Activated CD4-positive, alpha-beta T cell treated with anti-CD3 and anti-CD28 coated beads for 24 hours (primary cell): ENCODE data around the gene CALML3.

Source experiments
- DNase-seq, 2 donors: peaks; one replicate each; pipeline ENCODE4 v3.0.0-alpha.2; 2020; ENCODE audit warnings: low read depth in 2 of 2

CALML3 gene

DNA sequence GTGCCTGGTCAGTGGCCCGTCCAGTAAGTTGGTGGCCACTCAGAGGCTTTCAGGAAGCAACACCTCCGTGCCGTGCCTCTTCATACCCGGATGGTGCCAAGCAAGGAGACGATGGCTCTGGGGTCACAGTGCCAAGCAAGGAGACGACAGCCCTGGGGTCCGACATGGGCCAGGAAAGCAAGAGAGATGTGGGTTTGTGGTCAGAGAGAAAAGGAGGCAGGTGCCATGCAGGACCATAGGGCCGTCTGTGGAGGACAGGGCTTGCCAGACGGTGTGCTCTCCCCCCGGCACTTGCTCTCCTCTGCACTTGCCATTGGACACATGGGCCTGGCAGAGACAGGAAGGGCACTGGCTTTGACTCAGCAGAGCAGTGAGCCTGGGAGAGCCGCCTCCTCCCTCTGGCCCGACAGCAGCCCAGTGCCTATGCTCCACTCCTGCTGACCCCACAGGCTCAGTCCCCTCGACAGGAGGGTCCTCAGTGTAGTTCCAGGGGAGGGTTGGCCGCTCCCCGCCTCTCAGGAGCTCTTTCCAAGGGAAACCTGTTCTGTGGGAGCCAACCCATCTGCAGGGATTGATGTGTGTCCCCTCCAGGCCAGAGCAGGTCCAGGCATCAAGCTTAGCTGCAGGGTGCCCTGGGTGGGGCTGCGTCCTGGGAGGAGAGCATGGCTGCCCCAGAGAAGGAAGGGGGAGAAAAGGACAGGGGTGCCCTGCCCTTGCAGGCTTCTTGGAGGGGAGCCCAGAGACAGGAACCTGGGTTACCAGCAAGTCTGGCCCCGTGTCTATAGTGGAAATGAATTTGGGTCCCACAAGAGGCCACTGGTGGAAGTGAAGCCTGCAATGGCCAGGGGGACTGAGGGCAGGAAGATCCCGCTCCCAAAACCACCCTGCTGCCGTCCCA lies 17.8 kb upstream of the CALML3 start:
- DNase-seq, result no peak

DNA sequence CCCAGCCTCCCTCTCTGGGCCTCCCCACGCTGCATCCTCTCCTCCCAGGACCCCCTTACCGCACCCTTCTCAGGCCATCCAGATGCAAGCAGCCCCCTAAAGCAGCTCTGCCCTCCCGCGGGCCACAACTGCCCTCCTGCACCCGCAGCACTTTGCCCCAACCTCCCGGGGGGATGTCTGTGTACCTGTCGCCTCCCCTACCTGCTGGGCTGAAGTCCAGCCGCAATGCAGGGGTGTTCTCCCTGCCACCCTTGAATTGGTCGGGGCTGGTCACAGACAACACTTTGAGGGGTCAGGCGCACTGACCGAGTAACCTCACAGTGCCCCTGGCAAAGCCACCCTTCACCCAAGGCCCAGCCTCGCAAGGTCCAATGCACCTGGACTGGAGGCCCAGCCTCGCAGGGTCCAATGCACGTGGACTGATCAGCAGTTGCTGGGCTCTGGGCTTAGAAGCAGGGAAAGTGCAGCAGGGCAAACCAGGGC lies 17.1 kb upstream of the CALML3 start:
- no peak for DNase-seq

DNA sequence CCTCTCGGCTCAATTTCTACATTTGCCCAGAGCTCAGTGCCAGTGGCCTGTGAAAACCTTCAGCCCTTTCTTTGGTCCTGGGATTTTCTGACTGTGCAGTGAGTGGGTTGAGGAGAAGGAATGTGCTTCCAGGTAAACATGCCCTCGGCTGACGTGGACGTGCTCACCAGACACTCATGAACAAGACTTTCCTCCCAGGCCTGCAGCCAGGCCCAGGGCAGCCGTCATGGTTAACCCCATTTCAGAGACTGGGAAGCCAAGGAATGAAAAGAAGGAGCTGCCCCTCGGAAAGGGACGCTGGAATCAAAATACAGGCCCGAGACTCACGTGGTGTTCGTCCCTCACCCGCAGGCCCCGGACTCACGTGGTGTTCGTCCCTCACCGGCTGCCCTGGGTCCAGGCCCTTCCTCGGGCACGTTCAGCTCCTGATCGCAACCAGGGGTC lies 16.6 kb upstream of the CALML3 start:
- DNase-seq, result no peak

DNA sequence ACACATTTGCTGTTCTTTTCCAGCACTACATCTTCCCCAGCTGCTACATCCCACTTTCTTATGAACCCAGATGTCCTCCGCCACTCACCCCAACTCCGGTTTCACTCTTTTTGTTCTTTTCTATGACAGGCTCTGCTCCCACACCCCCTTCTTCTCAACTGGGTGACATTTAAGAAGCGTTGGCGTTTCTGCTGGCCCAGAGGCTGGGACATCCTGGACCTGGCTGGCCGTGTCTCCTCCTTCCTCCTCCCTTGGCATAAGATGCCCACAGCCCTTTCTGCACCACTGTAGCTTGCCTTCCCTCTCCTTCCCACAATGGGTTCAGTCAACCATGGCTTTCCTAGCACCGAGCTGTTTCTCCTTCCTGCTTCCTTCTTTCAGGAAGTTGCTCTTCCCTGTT lies 16.0 kb upstream of the CALML3 start:
- no peak for DNase-seq

DNA sequence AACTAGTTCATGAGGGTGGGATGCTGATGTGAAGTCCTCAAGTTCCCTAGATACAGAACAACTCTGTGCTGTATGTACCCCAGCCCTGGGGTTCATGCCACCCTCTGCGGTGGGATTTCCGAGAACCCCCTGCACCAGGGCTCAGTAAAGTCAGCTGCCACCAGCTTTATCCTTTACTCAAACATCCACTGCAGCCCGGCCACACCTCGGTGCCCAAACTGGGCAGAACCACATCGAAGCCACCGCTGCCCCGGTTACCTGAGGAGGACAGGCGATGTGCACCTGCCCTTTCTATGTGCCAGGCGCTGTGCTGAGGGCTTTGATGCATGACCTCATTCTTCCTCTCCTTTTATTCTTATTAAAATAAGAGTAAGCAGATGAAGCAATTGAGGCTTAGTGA lies 15.5 kb upstream of the CALML3 start:
- DNase-seq, result no peak

DNA sequence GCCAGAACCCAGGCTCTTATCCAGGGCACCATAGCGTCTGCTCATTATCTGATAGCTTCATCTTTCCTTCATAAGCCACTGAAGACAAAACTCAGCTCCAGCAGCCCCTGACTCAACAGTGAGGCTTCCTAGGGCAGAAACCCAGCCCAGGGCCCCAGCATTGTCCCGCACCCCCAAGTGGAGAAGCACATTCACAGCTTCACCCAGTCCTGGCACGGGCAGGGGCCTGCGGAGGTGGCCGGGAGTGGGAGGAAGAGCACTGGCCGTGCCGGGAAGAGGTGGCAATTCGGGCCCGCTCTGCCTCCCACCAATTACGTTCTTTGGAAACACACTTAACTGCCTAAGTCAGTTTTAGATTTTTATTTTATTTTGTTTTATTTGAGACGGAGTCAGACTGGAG lies 15.1 kb upstream of the CALML3 start:
- no peak for DNase-seq

DNA sequence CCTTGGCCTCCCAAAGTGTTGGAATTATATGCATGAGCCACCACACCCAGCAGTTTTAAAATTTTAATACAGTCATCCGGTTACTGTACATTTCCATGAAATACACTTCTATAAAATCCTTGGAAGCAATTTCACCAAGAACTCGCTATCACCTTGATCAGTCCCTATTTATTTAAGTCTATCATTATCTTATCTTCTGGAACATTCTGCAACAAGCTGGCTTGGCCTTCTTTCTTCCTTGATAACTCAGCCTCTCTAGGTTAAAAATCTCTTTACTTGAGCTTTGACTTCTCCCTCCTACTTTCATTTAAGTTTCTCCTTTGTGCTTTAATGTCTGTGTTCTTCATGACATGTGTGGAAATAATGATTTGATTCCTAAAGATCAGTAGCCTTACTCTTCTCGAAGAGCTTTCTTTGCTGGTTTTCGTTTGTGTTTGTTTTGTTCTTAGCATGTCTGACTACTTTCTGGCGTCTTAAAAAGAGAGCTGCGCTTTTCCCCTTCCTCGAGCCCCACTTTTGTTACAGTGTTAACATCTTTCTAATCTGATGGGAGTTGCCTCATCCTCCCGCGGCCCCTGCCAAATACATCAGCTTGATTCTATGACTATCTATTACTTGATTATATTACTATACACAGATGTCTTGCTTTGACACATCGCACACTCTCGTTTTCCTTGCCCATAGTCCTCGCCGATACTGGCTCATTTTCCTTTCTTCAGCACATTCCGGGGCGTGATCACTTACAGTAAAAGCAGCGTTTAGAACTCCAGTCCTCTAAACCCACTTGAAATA lies 14.3 kb upstream of the CALML3 start:
- DNase-seq, result no peak

DNA sequence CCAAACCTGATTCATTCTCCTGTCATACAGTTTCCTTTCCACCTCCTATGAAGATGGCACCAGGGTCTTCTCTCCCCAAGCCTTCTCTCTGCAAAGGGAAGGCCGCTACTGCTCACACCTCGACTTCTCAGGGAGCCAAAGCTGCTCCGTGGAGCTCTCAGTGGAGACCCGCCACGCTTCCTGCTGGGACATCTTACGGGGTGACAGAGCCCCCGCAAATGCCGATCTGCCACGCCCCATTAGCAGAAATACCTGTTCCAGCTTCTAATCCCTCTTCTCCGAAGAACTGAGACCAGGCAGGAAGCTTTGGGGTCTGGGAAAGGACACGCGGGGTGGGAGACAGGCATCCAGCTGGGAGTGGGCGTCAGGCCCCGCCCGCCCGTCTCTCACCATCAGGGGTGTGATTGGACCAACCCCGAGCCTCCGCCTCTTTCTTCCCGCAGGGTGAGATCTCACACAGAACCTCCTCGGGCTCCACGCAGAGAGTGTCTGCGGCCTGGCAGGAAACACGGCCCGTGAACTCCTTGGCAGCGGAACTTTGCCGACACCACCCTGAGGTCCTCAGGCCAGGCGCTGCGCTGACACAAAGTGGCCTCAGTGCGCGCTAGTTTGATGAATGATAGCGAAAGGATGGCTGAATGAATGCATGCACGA lies 13.4 kb upstream of the CALML3 start:
- no peak for DNase-seq

DNA sequence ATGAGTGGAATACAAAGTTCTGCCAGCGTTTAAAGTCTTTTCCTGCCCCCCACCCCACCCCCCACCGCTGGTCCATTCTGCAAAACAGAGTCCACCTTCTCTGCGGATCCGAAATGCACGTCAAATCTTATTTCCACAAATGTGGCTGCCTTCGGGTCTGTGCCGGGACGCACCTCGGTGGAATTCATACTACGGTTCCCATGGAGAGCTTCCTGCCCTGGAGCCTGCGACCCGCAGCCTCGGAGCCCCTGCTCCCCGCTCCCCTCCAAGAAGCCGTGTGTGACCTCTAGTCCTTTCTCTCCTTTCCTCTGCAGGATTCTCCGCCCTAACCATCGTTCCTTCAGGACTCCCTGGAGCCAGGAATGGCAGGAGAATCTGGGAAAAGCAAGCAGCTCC lies 12.9 kb upstream of the CALML3 start:
- DNase-seq, result no peak

DNA sequence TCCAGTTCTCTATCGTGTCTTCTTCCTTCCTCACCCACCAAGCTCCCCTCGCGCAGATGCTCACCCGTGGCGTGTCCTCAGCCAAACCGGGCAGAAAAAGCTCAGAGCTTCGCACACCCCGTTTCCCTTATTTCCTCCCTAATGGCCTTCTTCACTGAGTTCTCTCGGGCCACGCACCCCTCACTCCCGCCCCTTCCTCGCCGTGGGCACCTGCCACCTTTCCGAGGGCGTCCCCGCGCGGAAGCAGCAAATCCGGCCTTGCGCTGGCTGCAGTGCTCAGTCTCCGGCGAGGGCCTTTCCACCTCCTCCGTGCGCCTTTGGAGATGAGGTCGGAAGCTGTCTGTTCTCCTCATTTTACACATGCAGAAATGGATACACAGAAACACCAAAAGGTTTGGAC lies 12.4 kb upstream of the CALML3 start:
- no peak for DNase-seq

DNA sequence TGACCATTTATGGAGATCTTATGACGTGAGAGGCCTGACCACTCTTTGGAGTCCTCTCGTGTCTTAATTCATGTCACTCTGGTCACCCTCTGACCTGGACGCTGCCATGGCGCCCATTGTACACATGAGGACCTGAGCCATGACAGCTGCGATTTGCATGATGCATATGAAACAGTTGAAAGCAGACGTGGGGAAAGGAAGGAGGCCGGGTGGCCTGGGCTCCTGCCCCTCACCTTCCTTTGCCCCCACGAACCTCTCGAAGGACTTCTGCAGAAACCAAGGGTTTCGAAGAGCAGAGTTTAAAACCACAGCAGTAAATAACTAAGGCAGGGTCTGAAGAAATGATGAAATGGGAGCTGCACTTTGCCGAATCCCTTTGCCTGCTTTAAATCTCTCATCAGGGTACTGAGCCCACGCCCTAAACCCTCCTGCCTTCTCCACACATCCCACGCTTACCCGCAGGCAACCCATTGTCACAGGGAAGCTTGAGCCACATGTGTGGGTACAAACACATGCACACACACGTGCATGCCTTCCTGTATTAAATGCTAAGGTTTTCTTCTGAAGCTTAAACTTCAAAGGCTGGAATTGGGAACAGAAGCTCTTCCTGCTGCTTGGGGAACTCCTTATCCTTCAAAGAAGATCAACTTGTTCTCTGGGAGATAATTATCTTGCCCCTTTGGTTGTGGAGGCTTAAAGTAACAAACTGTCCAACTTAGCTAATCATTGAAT lies 11.7 kb upstream of the CALML3 start:
- peak in 1 of 2 donors; percentile 6 for DNase-seq

DNA sequence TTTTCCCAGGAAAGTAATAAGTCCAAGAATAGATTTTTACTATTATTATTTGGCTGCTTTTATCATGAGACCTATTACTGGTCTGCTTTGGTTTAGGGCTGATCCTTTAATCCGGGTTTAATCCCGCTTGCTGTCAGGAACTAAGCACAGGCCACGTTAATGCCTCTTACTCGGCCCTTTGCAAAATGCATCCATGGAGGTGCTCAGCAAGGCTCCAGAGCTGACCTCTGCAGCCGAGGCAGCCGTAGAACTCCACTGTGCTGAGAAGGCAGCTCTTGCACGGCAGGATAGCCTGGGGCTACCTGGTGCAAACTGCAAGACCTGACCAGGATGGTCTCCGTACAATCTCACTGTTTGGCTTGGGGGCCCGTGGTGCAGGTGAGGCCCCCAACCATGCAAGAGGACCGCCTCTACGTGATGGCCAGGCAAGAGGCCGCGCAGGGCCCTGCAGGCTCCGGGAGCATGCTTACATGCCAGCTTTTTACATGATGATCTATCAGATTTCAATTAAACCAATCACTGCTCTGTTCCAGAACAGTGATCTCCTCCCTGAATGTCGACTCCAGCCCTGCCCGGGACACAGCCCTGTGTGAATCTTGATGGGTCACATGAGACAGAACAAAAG lies 10.4 kb upstream of the CALML3 start:
- DNase-seq, result no peak

DNA sequence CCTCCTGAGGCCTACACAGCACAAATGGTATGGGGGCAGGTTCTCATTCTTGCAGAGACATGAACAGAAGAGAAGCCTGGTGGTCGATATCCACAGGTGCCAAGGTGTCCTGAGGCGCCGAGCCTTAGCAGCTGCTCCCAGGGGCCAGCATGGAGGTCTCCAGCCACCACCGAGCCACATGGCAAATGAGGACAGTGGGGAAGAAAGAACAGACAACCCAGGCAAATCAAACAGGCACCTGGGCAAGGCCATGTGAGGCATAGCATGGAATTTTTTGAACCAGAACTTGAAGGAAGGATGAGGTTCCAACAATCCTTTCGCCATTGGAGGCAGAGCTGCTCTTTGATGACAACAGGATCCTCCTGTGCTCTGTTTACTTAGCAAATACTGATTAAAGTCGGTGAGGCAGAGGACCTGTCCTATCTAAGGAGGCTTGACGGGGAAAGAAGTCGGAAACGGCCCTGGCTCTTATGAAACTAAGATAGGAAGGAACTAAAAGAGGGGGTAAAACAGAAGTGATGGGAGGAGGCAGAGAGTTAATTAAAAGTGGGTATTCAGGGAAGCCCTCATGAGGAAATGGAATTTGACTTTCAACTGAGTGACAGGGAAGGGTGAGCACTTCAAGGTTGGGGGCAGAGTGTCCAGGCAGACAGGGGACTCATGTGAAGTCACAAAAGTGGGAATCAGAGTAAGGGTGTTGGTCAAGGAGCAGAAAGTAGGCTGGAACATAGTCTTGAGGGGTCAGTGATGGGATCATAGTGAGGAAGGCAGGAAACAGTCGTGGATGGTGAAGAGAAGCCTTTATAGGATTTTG lies 8.6 kb upstream of the CALML3 start:
- no peak for DNase-seq

DNA sequence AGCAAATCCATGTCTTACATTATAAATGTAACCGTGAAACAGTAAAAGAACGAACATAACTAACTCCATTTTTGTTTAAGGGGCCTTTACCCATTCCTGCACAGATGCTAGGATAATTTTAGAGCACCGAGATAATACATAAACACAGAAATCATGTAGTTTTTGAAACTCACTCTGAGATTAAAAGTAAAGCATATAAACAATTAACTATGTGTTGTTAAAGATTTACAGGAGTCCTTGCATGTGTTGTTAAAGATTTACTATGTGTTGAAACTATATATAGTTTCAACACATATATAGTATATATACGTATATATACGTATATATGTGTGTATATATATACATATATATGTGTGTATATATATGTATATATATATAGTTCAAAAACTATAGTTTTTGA lies 7.2 kb upstream of the CALML3 start:
- no peak for DNase-seq

DNA sequence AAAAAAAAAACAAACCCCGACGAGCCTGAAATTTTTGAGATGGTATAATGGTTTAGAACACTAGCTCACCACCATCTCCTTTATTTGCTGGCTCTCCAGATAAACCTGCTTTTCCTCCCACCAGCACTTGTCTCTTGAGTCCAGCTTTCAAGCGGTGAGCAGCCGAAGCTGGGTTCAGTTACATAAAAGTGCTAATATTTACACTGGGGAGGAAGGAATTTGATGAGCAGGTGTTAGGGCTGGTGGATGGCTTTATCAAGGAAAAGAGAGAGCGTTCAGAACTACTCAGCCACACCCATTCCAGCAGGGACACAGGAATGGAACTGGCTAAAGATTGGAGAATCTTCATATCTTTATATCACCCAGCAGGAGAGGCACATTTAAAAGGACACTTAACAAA lies 6.6 kb upstream of the CALML3 start:
- DNase-seq, result no peak

DNA sequence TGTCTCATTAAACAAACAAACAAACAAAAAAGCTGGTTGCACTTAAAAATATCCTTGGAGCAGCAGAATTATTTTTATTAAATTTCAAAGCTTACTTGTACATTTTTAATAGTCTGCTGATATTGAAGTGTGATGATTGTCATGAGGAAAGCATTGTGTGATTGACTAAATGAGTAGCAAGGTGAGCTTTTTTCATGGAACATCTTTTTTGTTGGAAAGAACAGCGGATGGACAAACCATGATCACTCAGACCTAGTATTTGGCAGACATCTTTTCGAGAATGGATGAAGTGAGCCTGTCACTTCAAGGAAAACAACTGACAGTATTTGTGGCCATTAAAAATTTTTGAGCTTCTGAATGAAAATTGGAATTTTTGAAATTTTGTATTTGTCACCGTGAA lies 5.7 kb upstream of the CALML3 start:
- no peak for DNase-seq

DNA sequence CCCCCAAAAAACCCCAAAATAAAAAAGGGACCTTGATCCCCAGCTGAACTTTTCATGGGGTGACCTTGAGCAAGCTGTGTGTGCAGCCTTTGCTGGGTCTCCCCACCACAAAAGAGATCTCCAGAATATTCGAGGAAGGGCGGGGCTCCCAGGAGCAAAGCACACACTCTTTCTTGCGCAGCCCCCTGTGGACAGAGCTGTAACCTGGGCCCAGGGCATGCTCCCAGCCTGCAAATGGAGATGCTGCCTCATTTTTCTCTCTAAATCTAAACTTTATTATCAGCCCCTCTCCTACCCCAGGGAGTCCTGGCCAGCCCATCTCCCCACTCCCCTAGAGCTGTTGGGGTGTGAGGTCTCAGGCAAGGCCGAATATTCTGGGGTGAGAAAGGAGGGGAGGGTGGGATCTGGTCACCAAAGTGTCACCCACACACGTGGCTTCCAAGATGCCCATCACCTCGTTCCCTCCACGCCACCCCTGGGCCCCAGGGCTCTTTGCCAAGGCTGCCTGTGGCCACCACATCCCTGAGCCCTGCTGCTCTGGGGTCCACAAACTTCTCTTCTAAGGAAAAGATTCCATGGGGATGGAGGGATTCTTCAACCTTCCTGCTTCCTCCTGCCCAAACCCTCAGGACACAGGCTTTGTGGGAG lies 1.7 kb upstream of the CALML3 start:
- no peak for DNase-seq

DNA sequence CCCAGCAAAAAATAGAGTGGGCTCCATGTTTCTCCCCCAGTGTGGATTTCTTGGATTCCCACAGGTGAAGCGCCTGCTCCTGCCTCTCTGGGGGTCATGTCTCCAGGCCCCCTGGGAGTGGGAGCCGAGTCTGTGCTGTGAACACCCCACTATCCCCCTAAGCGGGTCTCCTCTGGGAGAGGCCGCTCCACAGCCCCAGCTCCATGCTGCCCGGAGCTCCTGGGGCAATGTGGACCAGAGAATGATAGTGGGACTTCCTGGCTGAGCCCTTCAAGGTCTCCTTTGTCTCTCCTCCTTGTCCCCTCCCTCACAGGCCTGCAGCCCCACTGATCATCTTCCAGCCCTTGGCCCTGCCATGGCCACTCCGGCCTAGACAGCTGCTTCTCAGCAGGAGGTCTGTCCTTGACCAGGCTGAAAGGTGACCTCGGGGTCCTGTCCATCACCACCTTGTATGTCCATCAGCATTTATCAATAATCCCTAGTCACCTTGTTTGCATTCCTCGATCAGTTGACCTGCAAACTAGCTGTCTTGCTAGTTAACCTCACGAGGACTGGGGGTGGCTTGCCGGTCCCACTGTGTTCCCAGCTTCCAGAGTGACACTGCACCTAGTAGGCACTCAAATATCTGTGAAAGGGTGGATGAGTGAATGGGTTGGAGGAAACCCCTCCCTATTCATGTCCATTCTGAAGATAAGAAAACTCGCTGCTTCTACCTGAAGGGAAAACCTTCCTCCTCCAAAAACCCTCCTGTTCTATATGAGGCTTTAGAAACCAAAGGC lies 776 bp upstream of the CALML3 start:
- DNase-seq, result no peak
